WTC11 (cell line): Measurements from ENCODE around the gene FBXO9. TPM values are rescaled to one million over a fixed set of nuclear protein-coding genes. Genes with fewer than 3 reads are reported as not detected.

Experiments used
- ATAC-seq: fragments of 200-7000 bp; cut with Tn5 transposase; 2 replicates; pipeline ENCODE4 v1.10.0; 2021; ENCODE audit warnings: mild to moderate bottlenecking, moderate library complexity
- CTCF ChIA-PET: fragments of 300-600 bp; sonication (Branson Sonifier 250); formaldehyde crosslinking; loops from one replicate; lab custom pipeline; 2021; ENCODE audit warnings: antibody characterized with exemption; lab: Charles Lee
- POLR2A ChIA-PET: fragments of 350-600 bp; sonication (Branson Sonifier 250); formaldehyde crosslinking; loops from one replicate; lab custom pipeline; 2021; ENCODE audit warnings: antibody characterized with exemption; lab: Charles Lee
- DNase-seq: peaks from one replicate; pipeline ENCODE4 v3.0.0; 2021; ENCODE audit warnings: low spot score
- H3K27ac Mint-ChIP-seq: 2 replicates; pipeline ENCODE4 v1.8.0; 2021; ENCODE audit warnings: mixed read lengths
- H3K27me3 Mint-ChIP-seq: 2 replicates; pipeline ENCODE4 v1.8.0; 2021; ENCODE audit warnings: low read depth, mild to moderate bottlenecking, moderate library complexity, mixed read lengths
- H3K36me3 Mint-ChIP-seq: 2 replicates; pipeline ENCODE4 v1.8.0; 2021; ENCODE audit warnings: mixed read lengths
- H3K4me1 Mint-ChIP-seq: 2 replicates; pipeline ENCODE4 v1.8.0; 2022; ENCODE audit warnings: mixed read lengths
- H3K4me3 Mint-ChIP-seq: 2 replicates; pipeline ENCODE4 v1.8.0; 2021; ENCODE audit warnings: mild to moderate bottlenecking, moderate library complexity, mixed read lengths
- H3K9me3 Mint-ChIP-seq: 2 replicates; pipeline ENCODE4 v1.8.0; 2021; ENCODE audit warnings: mixed read lengths
- CDX4 ChIP-seq: fragments of 250-450 bp; sonication (Bioruptor Pico); IDR thresholded peaks from 2 replicates; pipeline ENCODE4 v1.9.0; 2021; ENCODE audit warnings: moderate library complexity, mild to moderate bottlenecking, inconsistent platforms, borderline replicate concordance
- ETV6 ChIP-seq: sonication (generic); formaldehyde crosslinking; IDR thresholded peaks from 2 replicates; pipeline ENCODE4 v1.8.1; 2022; ENCODE audit warnings: mild to moderate bottlenecking, missing genetic modification reagents
- FOXK1 ChIP-seq: sonication (generic); formaldehyde crosslinking; IDR thresholded peaks from 2 replicates; pipeline ENCODE4 v1.8.0; 2022; ENCODE audit warnings: mild to moderate bottlenecking, moderate library complexity, missing genetic modification reagents
- FOXP4 ChIP-seq: sonication (generic); formaldehyde crosslinking; IDR thresholded peaks from 2 replicates; pipeline ENCODE4 v1.8.0; 2022; ENCODE audit warnings: mild to moderate bottlenecking, missing genetic modification reagents
- GRHL2 ChIP-seq: fragments of 250-450 bp; sonication (Bioruptor Pico); IDR thresholded peaks from 2 replicates; pipeline ENCODE4 v1.8.0; 2022; ENCODE audit warnings: mild to moderate bottlenecking, moderate library complexity; ENCODE audit not compliant: insufficient replicate concordance, severe bottlenecking
- JAZF1 ChIP-seq: fragments of 250-450 bp; sonication (Bioruptor Pico); IDR thresholded peaks from 2 replicates; pipeline ENCODE4 v1.9.0; 2021; ENCODE audit warnings: moderate library complexity, mild to moderate bottlenecking, inconsistent platforms
- PREB ChIP-seq: sonication (generic); formaldehyde crosslinking; IDR thresholded peaks from 2 replicates; pipeline ENCODE4 v1.8.1; 2022; ENCODE audit warnings: mild to moderate bottlenecking, missing genetic modification reagents, moderate library complexity, borderline replicate concordance
- RORB ChIP-seq: fragments of 250-450 bp; sonication (Bioruptor Pico); IDR thresholded peaks from 2 replicates; pipeline ENCODE4 v1.9.0; 2021; ENCODE audit warnings: mild to moderate bottlenecking
- TCF7 ChIP-seq: sonication (generic); formaldehyde crosslinking; IDR thresholded peaks from 2 replicates; pipeline ENCODE4 v1.8.0; 2022; ENCODE audit warnings: mild to moderate bottlenecking, low read depth, missing genetic modification reagents, moderate library complexity
- TP53 ChIP-seq: sonication (generic); formaldehyde crosslinking; IDR thresholded peaks from 2 replicates; pipeline ENCODE4 v1.8.1; 2023; ENCODE audit warnings: mild to moderate bottlenecking, missing genetic modification reagents
- USF1 ChIP-seq: sonication (generic); formaldehyde crosslinking; IDR thresholded peaks from 2 replicates; pipeline ENCODE4 v1.8.0; 2022; ENCODE audit warnings: mild to moderate bottlenecking, missing genetic modification reagents
- ZNF121 ChIP-seq: sonication (generic); formaldehyde crosslinking; IDR thresholded peaks from 2 replicates; pipeline ENCODE4 v1.8.0; 2023; ENCODE audit warnings: missing genetic modification reagents
- ZNF263 ChIP-seq: sonication (generic); formaldehyde crosslinking; IDR thresholded peaks from 2 replicates; pipeline ENCODE4 v1.8.1; 2022; ENCODE audit warnings: low read depth, mild to moderate bottlenecking, moderate library complexity, missing genetic modification reagents
- ZNF396 ChIP-seq: fragments of 250-450 bp; sonication (Bioruptor Pico); IDR thresholded peaks from 2 replicates; pipeline ENCODE4 v1.8.0; 2021; ENCODE audit warnings: mild to moderate bottlenecking, moderate library complexity, borderline replicate concordance
- ZSCAN18 ChIP-seq: fragments of 250-450 bp; sonication (Bioruptor Pico); IDR thresholded peaks from 2 replicates; pipeline ENCODE4 v2.1.2; 2022; ENCODE audit warnings: mild to moderate bottlenecking, moderate library complexity
- total RNA-seq: library from RNA; stranded (reverse); gene quantifications from 3 replicates; pipeline ENCODE4 v1.2.3, GENCODE V29; 2021
- TF ChIP-seq, protein P1 (sequence below): sonication (generic); formaldehyde crosslinking; IDR thresholded peaks from 2 replicates; pipeline ENCODE4 v1.8.1; 2023; ENCODE audit warnings: mild to moderate bottlenecking, moderate library complexity, missing genetic modification reagents
- TF ChIP-seq, protein P2 (sequence below): sonication (generic); formaldehyde crosslinking; IDR thresholded peaks from 2 replicates; pipeline ENCODE4 v1.8.1; 2022; ENCODE audit warnings: missing genetic modification reagents, borderline replicate concordance
- TF ChIP-seq, protein P3 (sequence below): sonication (generic); formaldehyde crosslinking; IDR thresholded peaks from 2 replicates; pipeline ENCODE4 v1.8.1; 2023; ENCODE audit warnings: mild to moderate bottlenecking, missing genetic modification reagents, borderline replicate concordance

FBXO9 gene
- total RNA-seq, 1 experiment from 2014 or later = 54.4 TPM

- CTCF ChIA-PET = interaction anchor here (0.6 kb wide), 1 partner anchor 425 kb away, joined by 3 read pairs; no protein-coding TSS in a partner anchor
- Mint-ChIP-seq H3K27ac (no peak overlapping the region), H3K4me1 (peaks cover 36% of the 10 kb centered on the region), H3K36me3 (no peaks in the 10 kb centered on the region), H3K4me3 (peak overlapping the region; percentile 90), H3K9me3 (no peaks in the 10 kb centered on the region), H3K27me3 (no peaks in the 10 kb centered on the region)
- POLR2A ChIA-PET = no interaction called here
- DNase-seq (no peak), ATAC-seq (no peak)
- TF ChIP-seq, protein P1, sequence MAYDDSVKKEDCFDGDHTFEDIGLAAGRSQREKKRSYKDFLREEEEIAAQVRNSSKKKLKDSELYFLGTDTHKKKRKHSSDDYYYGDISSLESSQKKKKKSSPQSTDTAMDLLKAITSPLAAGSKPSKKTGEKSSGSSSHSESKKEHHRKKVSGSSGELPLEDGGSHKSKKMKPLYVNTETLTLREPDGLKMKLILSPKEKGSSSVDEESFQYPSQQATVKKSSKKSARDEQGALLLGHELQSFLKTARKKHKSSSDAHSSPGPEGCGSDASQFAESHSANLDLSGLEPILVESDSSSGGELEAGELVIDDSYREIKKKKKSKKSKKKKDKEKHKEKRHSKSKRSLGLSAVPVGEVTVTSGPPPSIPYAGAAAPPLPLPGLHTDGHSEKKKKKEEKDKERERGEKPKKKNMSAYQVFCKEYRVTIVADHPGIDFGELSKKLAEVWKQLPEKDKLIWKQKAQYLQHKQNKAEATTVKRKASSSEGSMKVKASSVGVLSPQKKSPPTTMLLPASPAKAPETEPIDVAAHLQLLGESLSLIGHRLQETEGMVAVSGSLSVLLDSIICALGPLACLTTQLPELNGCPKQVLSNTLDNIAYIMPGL (CRISPR knock-in tag) = no peak
- TF ChIP-seq FOXP4 (CRISPR knock-in tag) (no peak), ZNF263 (no peak), PREB (CRISPR knock-in tag) (no peak), TCF7 (no peak), JAZF1 (CRISPR knock-in tag) (no peak), ZNF121 (CRISPR knock-in tag) (no peak), FOXK1 (CRISPR knock-in tag) (no peak), USF1 (CRISPR knock-in tag) (no peak), CDX4 (no peak), GRHL2 (CRISPR knock-in tag) (no peak), ZSCAN18 (CRISPR knock-in tag) (no peak), TP53 (CRISPR knock-in tag) (no peak)
- TF ChIP-seq, all 79 proteins: peak for 0
Measured at GRCh38 chr6:53059648-53060589, 5.3 kb upstream of the FBXO9 start.

DNA sequence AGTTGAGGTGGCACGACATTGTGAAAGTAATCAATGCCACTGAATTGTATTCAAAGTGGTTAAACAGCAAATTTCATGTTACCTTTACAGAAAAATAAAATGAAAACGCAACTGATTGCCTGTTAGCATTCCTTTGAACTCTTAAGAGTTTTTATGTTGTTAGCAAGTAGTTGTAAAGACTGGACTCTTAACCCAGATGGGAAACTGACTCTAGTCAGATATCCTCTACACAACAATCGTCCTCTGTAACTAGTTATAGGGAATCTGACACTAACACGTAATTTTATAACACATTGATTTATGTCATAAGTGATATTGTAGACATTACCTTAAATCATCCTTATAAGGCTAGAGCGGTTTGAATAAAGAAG lies 3.0 kb upstream of the FBXO9 start:
- no peak for ATAC-seq
- ChIA-PET CTCF (no interaction called here), POLR2A (no interaction called here)
- Mint-ChIP-seq H3K4me3 (peak overlapping the region; percentile 90), H3K36me3 (no peaks in the 10 kb centered on the region), H3K27ac (peak overlapping the region; percentile 80), H3K9me3 (no peaks in the 10 kb centered on the region), H3K27me3 (no peaks in the 10 kb centered on the region), H3K4me1 (peaks cover 41% of the 10 kb centered on the region)
- DNase-seq = no peak
- TF ChIP-seq ETV6 (no peak), RORB (CRISPR knock-in tag) (no peak), ZNF396 (no peak)
- TF ChIP-seq, protein P2, sequence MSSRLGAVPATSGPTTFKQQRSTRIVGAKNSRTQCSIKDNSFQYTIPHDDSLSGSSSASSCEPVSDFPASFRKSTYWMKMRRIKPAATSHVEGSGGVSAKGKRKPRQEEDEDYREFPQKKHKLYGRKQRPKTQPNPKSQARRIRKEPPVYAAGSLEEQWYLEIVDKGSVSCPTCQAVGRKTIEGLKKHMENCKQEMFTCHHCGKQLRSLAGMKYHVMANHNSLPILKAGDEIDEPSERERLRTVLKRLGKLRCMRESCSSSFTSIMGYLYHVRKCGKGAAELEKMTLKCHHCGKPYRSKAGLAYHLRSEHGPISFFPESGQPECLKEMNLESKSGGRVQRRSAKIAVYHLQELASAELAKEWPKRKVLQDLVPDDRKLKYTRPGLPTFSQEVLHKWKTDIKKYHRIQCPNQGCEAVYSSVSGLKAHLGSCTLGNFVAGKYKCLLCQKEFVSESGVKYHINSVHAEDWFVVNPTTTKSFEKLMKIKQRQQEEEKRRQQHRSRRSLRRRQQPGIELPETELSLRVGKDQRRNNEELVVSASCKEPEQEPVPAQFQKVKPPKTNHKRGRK (CRISPR knock-in tag) = no peak
- TF ChIP-seq, protein P3, sequence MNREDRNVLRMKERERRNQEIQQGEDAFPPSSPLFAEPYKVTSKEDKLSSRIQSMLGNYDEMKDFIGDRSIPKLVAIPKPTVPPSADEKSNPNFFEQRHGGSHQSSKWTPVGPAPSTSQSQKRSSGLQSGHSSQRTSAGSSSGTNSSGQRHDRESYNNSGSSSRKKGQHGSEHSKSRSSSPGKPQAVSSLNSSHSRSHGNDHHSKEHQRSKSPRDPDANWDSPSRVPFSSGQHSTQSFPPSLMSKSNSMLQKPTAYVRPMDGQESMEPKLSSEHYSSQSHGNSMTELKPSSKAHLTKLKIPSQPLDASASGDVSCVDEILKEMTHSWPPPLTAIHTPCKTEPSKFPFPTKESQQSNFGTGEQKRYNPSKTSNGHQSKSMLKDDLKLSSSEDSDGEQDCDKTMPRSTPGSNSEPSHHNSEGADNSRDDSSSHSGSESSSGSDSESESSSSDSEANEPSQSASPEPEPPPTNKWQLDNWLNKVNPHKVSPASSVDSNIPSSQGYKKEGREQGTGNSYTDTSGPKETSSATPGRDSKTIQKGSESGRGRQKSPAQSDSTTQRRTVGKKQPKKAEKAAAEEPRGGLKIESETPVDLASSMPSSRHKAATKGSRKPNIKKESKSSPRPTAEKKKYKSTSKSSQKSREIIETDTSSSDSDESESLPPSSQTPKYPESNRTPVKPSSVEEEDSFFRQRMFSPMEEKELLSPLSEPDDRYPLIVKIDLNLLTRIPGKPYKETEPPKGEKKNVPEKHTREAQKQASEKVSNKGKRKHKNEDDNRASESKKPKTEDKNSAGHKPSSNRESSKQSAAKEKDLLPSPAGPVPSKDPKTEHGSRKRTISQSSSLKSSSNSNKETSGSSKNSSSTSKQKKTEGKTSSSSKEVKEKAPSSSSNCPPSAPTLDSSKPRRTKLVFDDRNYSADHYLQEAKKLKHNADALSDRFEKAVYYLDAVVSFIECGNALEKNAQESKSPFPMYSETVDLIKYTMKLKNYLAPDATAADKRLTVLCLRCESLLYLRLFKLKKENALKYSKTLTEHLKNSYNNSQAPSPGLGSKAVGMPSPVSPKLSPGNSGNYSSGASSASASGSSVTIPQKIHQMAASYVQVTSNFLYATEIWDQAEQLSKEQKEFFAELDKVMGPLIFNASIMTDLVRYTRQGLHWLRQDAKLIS (CRISPR knock-in tag) = no peak
- TF ChIP-seq, protein P1 (CRISPR knock-in tag) = no peak
